H9 (cell line): ENCODE data around the gene PDE7B. TPM values are rescaled to one million over a fixed set of nuclear protein-coding genes. Genes with fewer than 3 reads are reported as not detected.

Experiments used
- DNase-seq: peaks from one replicate; pipeline ENCODE4 v3.0.0-alpha.2; 2017
- H2AFZ ChIP-seq: one replicate; pipeline ENCODE4 v1.6.1; 2013; ENCODE audit warnings: mild to moderate bottlenecking, low read length, control low read depth, moderate library complexity
- H2AK5ac ChIP-seq: 2 replicates; pipeline ENCODE4 v1.6.1; 2013; ENCODE audit warnings: low read length, control low read depth, mixed read lengths; ENCODE audit not compliant: insufficient read length
- H2BK120ac ChIP-seq: one replicate; pipeline ENCODE4 v1.6.1; 2013; ENCODE audit warnings: low read depth, mild to moderate bottlenecking, low read length, control low read depth, inconsistent platforms; ENCODE audit not compliant: poor library complexity, severe bottlenecking
- H2BK12ac ChIP-seq: 2 replicates; pipeline ENCODE4 v1.6.1; 2013; ENCODE audit warnings: low read length, control low read depth, mixed read lengths, low read depth; ENCODE audit not compliant: insufficient read length
- H2BK15ac ChIP-seq: 2 replicates; pipeline ENCODE4 v1.6.1; 2013; ENCODE audit warnings: low read depth, low read length, control low read depth
- H2BK20ac ChIP-seq: one replicate; pipeline ENCODE4 v1.6.1; 2013; ENCODE audit warnings: low read depth, mild to moderate bottlenecking, low read length, control low read depth, inconsistent platforms; ENCODE audit not compliant: poor library complexity, severe bottlenecking
- H2BK5ac ChIP-seq: 2 replicates; pipeline ENCODE4 v1.6.1; 2013; ENCODE audit warnings: low read length, control low read depth, mixed read lengths; ENCODE audit not compliant: insufficient read length
- H3K14ac ChIP-seq: 2 replicates; pipeline ENCODE4 v1.6.1; 2013; ENCODE audit warnings: low read length, control low read depth; ENCODE audit not compliant: insufficient read depth
- H3K18ac ChIP-seq: 2 replicates; pipeline ENCODE4 v1.6.1; 2013; ENCODE audit warnings: low read depth, mild to moderate bottlenecking, mixed read lengths, low read length, control low read depth; ENCODE audit not compliant: insufficient read length
- H3K23ac ChIP-seq: 2 replicates; pipeline ENCODE4 v1.6.1; 2013; ENCODE audit warnings: low read length, control low read depth, mixed read lengths, low read depth; ENCODE audit not compliant: insufficient read length
- H3K23me2 ChIP-seq: 2 replicates; pipeline ENCODE4 v1.6.1; 2013; ENCODE audit warnings: low read depth, mild to moderate bottlenecking, mixed read lengths, low read length, control low read depth; ENCODE audit not compliant: insufficient read length, poor library complexity, severe bottlenecking
- H3K27ac ChIP-seq: 2 replicates; pipeline ENCODE4 v1.5.1; 2013; ENCODE audit warnings: low read length, control low read depth, mixed read lengths, low read depth; ENCODE audit not compliant: insufficient read length
- H3K27me3 ChIP-seq: 2 replicates; pipeline ENCODE4 v1.6.1; 2013; ENCODE audit warnings: low read length, control low read depth, inconsistent platforms; ENCODE audit not compliant: insufficient read depth
- H3K4ac ChIP-seq: 2 replicates; pipeline ENCODE4 v1.6.1; 2013; ENCODE audit warnings: low read depth, mild to moderate bottlenecking, control low read depth, inconsistent platforms, low read length, moderate library complexity
- H3K4me1 ChIP-seq: 2 replicates; pipeline ENCODE4 v1.6.1; 2013; ENCODE audit warnings: low read length, control low read depth, inconsistent platforms; ENCODE audit not compliant: insufficient read depth
- H3K4me2 ChIP-seq: 2 replicates; pipeline ENCODE4 v1.6.1; 2013; ENCODE audit warnings: low read length, control low read depth, mixed read lengths; ENCODE audit not compliant: insufficient read length, insufficient read depth
- H3K56ac ChIP-seq: 2 replicates; pipeline ENCODE4 v1.6.1; 2013; ENCODE audit warnings: low read depth, mild to moderate bottlenecking, mixed read lengths, low read length, control low read depth; ENCODE audit not compliant: insufficient read length
- H3K79me1 ChIP-seq: 2 replicates; pipeline ENCODE4 v1.6.1; 2013; ENCODE audit warnings: low read depth, mild to moderate bottlenecking, moderate library complexity, low read length, control low read depth, inconsistent platforms; ENCODE audit not compliant: insufficient read depth, poor library complexity, severe bottlenecking
- H3K79me2 ChIP-seq: 2 replicates; pipeline ENCODE4 v1.6.1; 2013; ENCODE audit warnings: low read length, control low read depth, inconsistent platforms; ENCODE audit not compliant: insufficient read depth
- H3K9ac ChIP-seq: 2 replicates; pipeline ENCODE4 v1.6.1; 2013; ENCODE audit warnings: low read length, control low read depth, mixed read lengths; ENCODE audit not compliant: insufficient read length; ENCODE audit errors: extremely low read depth
- H3K9me3 ChIP-seq: one replicate; pipeline ENCODE4 v1.6.1; 2013; ENCODE audit warnings: low read depth, low read length, inconsistent platforms; ENCODE audit not compliant: control insufficient read depth
- H3T11ph ChIP-seq: one replicate; pipeline ENCODE4 v1.6.1; 2013; ENCODE audit warnings: mild to moderate bottlenecking, low read length, control low read depth, inconsistent platforms
- H4K20me1 ChIP-seq: one replicate; pipeline ENCODE4 v1.6.1; 2013; ENCODE audit not compliant: control insufficient read depth, insufficient read length, insufficient read depth
- H4K5ac ChIP-seq: 2 replicates; pipeline ENCODE4 v1.6.1; 2013; ENCODE audit warnings: low read depth, mild to moderate bottlenecking, mixed read lengths, low read length, control low read depth; ENCODE audit not compliant: insufficient read length
- H4K8ac ChIP-seq: replicated peaks from 2 replicates; pipeline ENCODE4 v1.6.1; 2013; ENCODE audit warnings: low read length, control low read depth, mixed read lengths, low read depth; ENCODE audit not compliant: insufficient read length
- H4K91ac ChIP-seq: 2 replicates; pipeline ENCODE4 v1.6.1; 2013; ENCODE audit warnings: low read depth, mild to moderate bottlenecking, moderate library complexity, mixed read lengths, low read length, control low read depth; ENCODE audit not compliant: insufficient read length
- H3K27ac Mint-ChIP-seq, 3 experiments: 2 replicates in 2 of 3; 3 replicates in 1 of 3; pipeline ENCODE4 v1.8.0; 2020 to 2021; ENCODE audit warnings: mixed read lengths in 3 of 3, mild to moderate bottlenecking in 1 of 3, moderate library complexity in 1 of 3
- H3K27me3 Mint-ChIP-seq: 2 replicates; pipeline ENCODE4 v1.8.0; 2021; ENCODE audit warnings: low read depth, mild to moderate bottlenecking, moderate library complexity, mixed read lengths
- H3K36me3 Mint-ChIP-seq, 3 experiments: 2 replicates in 2 of 3; 3 replicates in 1 of 3; pipeline ENCODE4 v1.8.0; 2020 to 2021; ENCODE audit warnings: low read depth in 3 of 3, mixed read lengths in 3 of 3; ENCODE audit not compliant: insufficient read depth in 1 of 3
- H3K4me1 Mint-ChIP-seq, 2 experiments: 2 replicates each; pipeline ENCODE4 v1.8.0; 2020; ENCODE audit warnings: mixed read lengths in 2 of 2
- H3K4me3 Mint-ChIP-seq, 2 experiments: 2 replicates in 1 of 2; 3 replicates in 1 of 2; pipeline ENCODE4 v1.8.0; 2020 to 2021; ENCODE audit warnings: mild to moderate bottlenecking in 2 of 2, mixed read lengths in 2 of 2, moderate library complexity in 1 of 2
- H3K9me3 Mint-ChIP-seq, 2 experiments: 2 replicates in 1 of 2; 3 replicates in 1 of 2; pipeline ENCODE4 v1.8.0; 2020; ENCODE audit warnings: mild to moderate bottlenecking in 2 of 2, mixed read lengths in 2 of 2, moderate library complexity in 1 of 2
- CTCF ChIP-seq: fragments of 200-600 bp; sonication (generic); conservative IDR thresholded peaks from 3 replicates; pipeline ENCODE4 v1.8.0; 2021; ENCODE audit warnings: antibody characterized with exemption, mild to moderate bottlenecking
- WGBS: extraction: QIAGEN DNeasy Blood & Tissue Kit; methylation state at CpG from one replicate; pipeline ENCODE4 v1.1.7; 2013; ENCODE audit warnings: missing lambda C conversion rate, low lambda C conversion rate, mixed read lengths; ENCODE audit not compliant: insufficient read length; ENCODE audit errors: extremely low coverage; 5-methylcytosine and 5-hydroxymethylcytosine counted together
- total RNA-seq: library from RNA; stranded (reverse); gene quantifications from 2 replicates; pipeline ENCODE4 v1.2.1, GENCODE V29; 2021

Gene PDE7B
- total RNA-seq, 1 experiment from 2014 or later: not detected

DNA sequence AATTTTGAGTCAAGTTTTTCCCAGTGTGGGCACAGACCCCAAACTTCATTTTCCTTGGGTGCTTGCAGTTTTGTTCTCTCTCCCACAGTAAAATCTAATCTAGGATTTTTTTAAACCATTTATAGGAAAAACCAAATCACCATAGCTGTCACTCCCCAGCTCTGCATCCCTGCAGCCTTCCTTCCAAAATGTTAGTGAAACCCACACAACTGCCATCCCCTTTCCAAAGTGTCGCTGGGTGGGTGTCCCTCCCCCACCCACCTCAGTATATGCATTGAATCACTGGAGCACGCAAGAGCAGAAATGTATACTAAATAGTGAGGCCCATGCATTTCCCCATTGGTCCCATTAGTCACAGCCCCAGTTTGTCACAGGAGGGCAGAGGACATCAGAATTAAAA, 260.3 kb downstream of the PDE7B start:
- H3K27me3 Mint-ChIP-seq: peaks cover 21% of the 10 kb centered on the region
- H3K4me1 Mint-ChIP-seq: peaks cover 4 to 5% of the 10 kb centered on the region in 2 experiments; a peak in 1 of 4 replicates

More for the DNA sequence above, 260.3 kb downstream of the PDE7B start:
- no peak overlapping the region for H3K4me3 Mint-ChIP-seq
- no peaks in the 10 kb centered on the region for H3K9me3 ChIP-seq
- H3K4me2 ChIP-seq: no peak overlapping the region
- H3T11ph ChIP-seq: no peak overlapping the region
- H3K56ac ChIP-seq: no peak overlapping the region
- no peak overlapping the region for H3K4ac ChIP-seq
- H2BK12ac ChIP-seq: no peak overlapping the region
- no peak overlapping the region for H3K9ac ChIP-seq
- no peaks in the 10 kb centered on the region for H3K9me3 Mint-ChIP-seq
- WGBS: no CpG with 5 or more reads among the region's 2 CpGs
- H3K79me2 ChIP-seq: no peaks in the 10 kb centered on the region
- H3K23ac ChIP-seq: no peak overlapping the region
- H3K18ac ChIP-seq: no peak overlapping the region
- H3K23me2 ChIP-seq: no peaks in the 10 kb centered on the region
- H3K27ac ChIP-seq: no peak overlapping the region
- no peak overlapping the region for H3K27ac Mint-ChIP-seq
- H2AFZ ChIP-seq: no peak overlapping the region
- H2BK20ac ChIP-seq: no peak overlapping the region
- no peak overlapping the region for H4K91ac ChIP-seq
- DNase-seq: no peak
- no peaks in the 10 kb centered on the region for H3K4me1 ChIP-seq
- no peak overlapping the region for H2AK5ac ChIP-seq
- no peaks in the 10 kb centered on the region for H3K79me1 ChIP-seq
- H3K27me3 ChIP-seq: peaks cover 13% of the 10 kb centered on the region
- no peak overlapping the region for H3K14ac ChIP-seq
- H4K5ac ChIP-seq: no peak overlapping the region
- H2BK15ac ChIP-seq: no peak overlapping the region
- H2BK120ac ChIP-seq: no peak overlapping the region
- H4K8ac ChIP-seq: no peak overlapping the region
- no peak for TF ChIP-seq CTCF
- no peaks in the 10 kb centered on the region for H3K36me3 Mint-ChIP-seq
- no peaks in the 10 kb centered on the region for H4K20me1 ChIP-seq
- H2BK5ac ChIP-seq: no peak overlapping the region
